HCT116 (cell line): ENCODE results near the gene SLC52A3.

ENCODE experiments used
- EGR1 ChIP-seq: IDR thresholded peaks from 2 replicates; pipeline ENCODE4 v1.6.1; 2012; ENCODE audit warnings: low read depth
- RAD21 ChIP-seq: IDR thresholded peaks from 2 replicates; pipeline ENCODE4 v1.6.1; 2012; ENCODE audit warnings: low read depth, mild to moderate bottlenecking

DNA sequence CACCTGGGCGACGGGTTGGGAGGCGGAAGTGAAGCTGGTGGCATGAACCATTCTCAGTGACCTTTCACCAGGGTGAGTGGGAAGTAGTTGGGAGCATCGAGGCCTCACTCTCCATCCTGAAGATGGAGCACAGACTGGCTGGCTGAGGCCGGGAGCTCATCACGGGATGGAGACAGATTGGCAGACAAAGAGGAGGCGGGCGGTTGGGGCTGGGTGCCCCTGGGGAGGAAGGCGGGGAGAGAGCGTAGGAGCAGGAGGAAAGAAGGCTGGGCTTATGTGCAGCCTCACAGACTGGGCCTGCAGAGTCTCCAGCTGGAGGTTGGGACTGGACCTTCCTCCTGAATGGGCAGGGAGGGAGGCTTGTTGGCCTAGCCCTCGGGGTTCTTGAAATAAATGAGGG lies 48.5 kb downstream of the SLC52A3 start:
- TF ChIP-seq EGR1 (no peak), RAD21 (no peak)
